AG04450 (cell line): ENCODE measurements around the gene PEX14. TPM values are rescaled to one million over a fixed set of nuclear protein-coding genes. Genes with fewer than 3 reads are reported as not detected.

Experiments
- CTCF ChIA-PET: fragments of 300-600, 350-600 bp; formaldehyde crosslinking; extraction: SDS; loops from one replicate; lab custom pipeline; 2022; ENCODE audit warnings: antibody characterized with exemption, inconsistent platforms; lab: Charles Lee
- POLR2A ChIA-PET: fragments of 350-600 bp; formaldehyde crosslinking; extraction: SDS; loops from one replicate; lab custom pipeline; 2021; ENCODE audit warnings: antibody characterized with exemption, inconsistent platforms; lab: Yijun Ruan, JAX
- DNase-seq: peaks from one replicate; pipeline ENCODE4 v3.0.0-alpha.2; 2011; ENCODE audit warnings: low read depth, low spot score
- H3K27ac ChIP-seq: one replicate; pipeline ENCODE4 v1.5.1; 2012; ENCODE audit warnings: low read depth, low read length, control low read depth
- H3K27me3 ChIP-seq: one replicate; pipeline ENCODE4 v1.6.0; 2012; ENCODE audit warnings: low read length; ENCODE audit not compliant: control insufficient read depth, insufficient read depth
- H3K4me3 ChIP-seq: 2 replicates; pipeline ENCODE4 v1.5.1; 2011; ENCODE audit warnings: mild to moderate bottlenecking, low read depth, low read length, control low read depth
- H3K9me3 ChIP-seq: 2 replicates; pipeline ENCODE4 v1.5.1; 2012; ENCODE audit warnings: low read length; ENCODE audit not compliant: control insufficient read depth, insufficient read depth
- CTCF ChIP-seq: IDR thresholded peaks from 2 replicates; pipeline ENCODE4 v1.5.1; 2011; ENCODE audit warnings: low read depth, low read length, control low read depth, inconsistent platforms
- polyA plus RNA-seq: library from polyadenylated mRNA; depleted of rRNA; stranded (reverse); fragments of >200 nt; gene quantifications from 2 replicates; pipeline ENCODE4 v1.2.3, GENCODE V29; 2011

The PEX14 gene
- polyA plus RNA-seq, 1 experiment = 6.6 TPM

- peak overlapping the region; percentile 27 for H3K4me3 ChIP-seq
- ChIA-PET CTCF (interaction anchor here (0.6 to 7.5 kb wide), 36 partner anchors 9 to 543 kb away, joined by 3 to 98 read pairs (median 6); partner anchors contain the start of gene CENPS), POLR2A (interaction anchor here (0.6 to 1.4 kb wide), 2 partner anchors 65 to 180 kb away, joined by 3 to 7 read pairs; partner anchors contain the start of gene CENPS)
- TF ChIP-seq CTCF = peak; percentile 94
- DNase-seq = no peak
- H3K27me3 ChIP-seq = no peaks in the 10 kb centered on the region
- no peak overlapping the region for H3K27ac ChIP-seq
- H3K9me3 ChIP-seq = no peaks in the 10 kb centered on the region
These were observed 20.2 kb downstream of the PEX14 start for GRCh38 chr1:10494754-10495474.

GRCh38 chr1:10495475-10495817 lies 20.7 kb downstream of the PEX14 start:
- Histone ChIP-seq H3K4me3 (no peak overlapping the region), H3K9me3 (no peaks in the 10 kb centered on the region), H3K27me3 (no peaks in the 10 kb centered on the region), H3K27ac (no peak overlapping the region)
- ChIA-PET CTCF (interaction anchor here (0.6 to 7.5 kb wide), 23 partner anchors 10 to 518 kb away, joined by 3 to 98 read pairs (median 6); partner anchors contain the start of gene CENPS), POLR2A (interaction anchor here (0.6 to 1.4 kb wide), 2 partner anchors 65 to 179 kb away, joined by 3 to 7 read pairs; partner anchors contain the start of gene CENPS)
- no peak for DNase-seq
- no peak for TF ChIP-seq CTCF

GRCh38 chr1:10495952-10496351 lies 21.2 kb downstream of the PEX14 start:
- CTCF ChIA-PET = interaction anchor here (0.6 to 7.5 kb wide), 9 partner anchors 11 to 446 kb away, joined by 3 to 98 read pairs (median 6); partner anchors contain the start of gene CENPS
- H3K27me3 ChIP-seq = no peaks in the 10 kb centered on the region
- H3K4me3 ChIP-seq = no peak overlapping the region
- no peaks in the 10 kb centered on the region for H3K9me3 ChIP-seq
- DNase-seq = no peak
- TF ChIP-seq CTCF = no peak
- H3K27ac ChIP-seq = no peak overlapping the region
- POLR2A ChIA-PET = no interaction called here

GRCh38 chr1:10497109-10497508 lies 22.4 kb downstream of the PEX14 start:
- Histone ChIP-seq H3K4me3 (no peak overlapping the region), H3K9me3 (no peaks in the 10 kb centered on the region), H3K27me3 (no peaks in the 10 kb centered on the region), H3K27ac (no peak overlapping the region)
- TF ChIP-seq CTCF = no peak
- ChIA-PET POLR2A (no interaction called here), CTCF (interaction anchor here (6.2 to 7.5 kb wide), 2 partner anchors 10 to 67 kb away, joined by 89 to 98 read pairs; partner anchors contain the start of gene CENPS)
- DNase-seq = no peak

GRCh38 chr1:10498231-10498630 lies 23.5 kb downstream of the PEX14 start:
- no peak for TF ChIP-seq CTCF
- Histone ChIP-seq H3K4me3 (no peak overlapping the region), H3K27me3 (no peaks in the 10 kb centered on the region), H3K27ac (no peak overlapping the region), H3K9me3 (no peaks in the 10 kb centered on the region)
- POLR2A ChIA-PET = no interaction called here
- no peak for DNase-seq
- CTCF ChIA-PET = interaction anchor here (1.4 to 7.5 kb wide), 3 partner anchors 9 to 369 kb away, joined by 5 to 89 read pairs (median 8); no protein-coding TSS in a partner anchor
